ENCODE data around the gene ACAN.

ACAN gene

GRCh38 chr15:88802250-88802990, 816 bp upstream of the ACAN start:
- no peak for DNase-seq

GRCh38 chr15:88802991-88803240, 320 bp upstream of the ACAN start:
- DNase-seq: no peak

- DNase-seq: no peak
Observed at GRCh38 chr15:88803920-88804247, 648 bp downstream of the ACAN start.

- no peak for DNase-seq
Observed at GRCh38 chr15:88804257-88804656, 1.0 kb downstream of the ACAN start.

- no peak for DNase-seq
Observed at GRCh38 chr15:88805031-88805780, 2.0 kb downstream of the ACAN start.

GRCh38 chr15:88810446-88810845, 7.2 kb downstream of the ACAN start:
- DNase-seq: no peak

DNA sequence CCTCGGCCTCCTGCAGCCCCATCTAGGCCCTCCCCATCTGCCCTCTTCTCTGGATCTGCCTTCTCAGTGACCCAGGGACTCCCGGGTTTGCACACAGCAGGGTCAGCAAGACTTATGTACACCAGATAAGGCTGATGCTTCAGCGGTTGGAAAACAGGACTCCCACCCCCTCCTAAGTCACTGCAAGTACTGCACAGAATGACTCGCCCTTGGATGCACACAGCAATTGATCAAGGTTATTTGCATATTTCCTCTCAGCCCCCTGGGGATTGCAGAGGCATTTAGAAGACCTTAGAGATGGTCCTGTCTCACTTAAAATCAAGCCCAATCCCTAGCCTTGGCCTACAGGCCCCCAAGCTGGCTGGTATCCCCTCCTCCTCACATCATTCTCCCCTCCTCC, 8.9 kb downstream of the ACAN start:
- no peak for DNase-seq

- DNase-seq: no peak
Observed at GRCh38 chr15:88813960-88814359, 10.7 kb downstream of the ACAN start.

DNA sequence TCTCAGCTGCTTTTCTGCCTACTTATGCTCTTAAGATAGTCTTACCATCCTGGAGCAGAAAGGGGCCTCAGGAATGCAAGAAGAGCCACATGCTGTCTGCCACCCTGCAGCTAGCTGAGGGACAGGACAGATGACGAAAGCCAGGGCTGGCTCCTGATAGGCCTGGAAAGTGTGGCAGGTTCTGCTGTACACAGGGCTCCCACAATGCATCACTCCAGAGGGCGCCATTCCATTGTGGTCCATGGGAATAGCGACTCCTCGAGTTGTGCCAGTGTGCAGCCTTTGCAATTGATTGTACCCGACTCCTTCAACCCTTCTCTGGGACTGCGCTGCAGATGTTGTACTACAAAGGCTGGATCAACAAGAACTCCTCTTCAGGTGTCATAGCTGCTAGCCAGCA, 11.2 kb downstream of the ACAN start:
- no peak for DNase-seq

GRCh38 chr15:88818920-88819319, 15.7 kb downstream of the ACAN start:
- DNase-seq: no peak

GRCh38 chr15:88821993-88822392, 18.8 kb downstream of the ACAN start:
- DNase-seq: no peak

GRCh38 chr15:88828791-88829190, 25.6 kb downstream of the ACAN start:
- DNase-seq: no peak

DNA sequence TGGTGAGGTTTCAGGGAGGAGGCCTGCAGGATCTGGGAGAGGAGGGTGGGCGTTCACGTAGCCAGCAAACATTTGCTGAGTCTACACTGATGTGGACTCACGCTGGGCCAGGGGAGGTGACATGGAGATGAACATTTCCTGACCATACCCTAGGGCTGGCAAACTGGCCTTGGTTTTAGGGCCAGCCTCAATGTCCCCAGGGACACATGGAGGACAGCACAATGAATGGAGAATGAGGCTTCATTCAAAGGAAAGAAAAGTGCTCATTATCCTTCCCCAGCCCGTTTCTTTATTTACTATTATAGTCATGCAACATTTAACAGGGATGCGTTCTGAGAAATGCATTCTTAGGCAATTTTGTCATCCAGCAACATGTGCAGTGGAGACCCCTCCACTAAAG, 26.8 kb downstream of the ACAN start:
- no peak for DNase-seq

GRCh38 chr15:88832820-88833730, 29.8 kb downstream of the ACAN start:
- DNase-seq: no peak

DNA sequence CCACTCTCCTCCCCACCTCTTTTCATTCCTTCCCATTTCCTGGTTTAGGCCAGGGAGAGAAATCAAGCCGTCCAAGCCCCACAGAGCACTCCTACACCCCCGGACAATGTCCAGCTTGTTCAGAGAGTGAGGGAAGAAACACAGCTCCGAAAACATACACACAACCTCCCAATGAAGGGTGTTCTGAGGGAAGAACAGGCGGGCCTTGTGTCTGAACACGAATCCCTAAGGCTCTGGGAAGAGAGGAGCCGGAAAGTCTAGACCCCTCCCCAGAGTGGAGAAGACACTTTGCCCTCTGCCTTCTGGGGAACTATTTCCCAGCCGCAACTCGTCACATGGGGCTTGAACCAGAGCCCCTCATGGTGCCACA, 30.5 kb downstream of the ACAN start:
- no peak for DNase-seq

DNA sequence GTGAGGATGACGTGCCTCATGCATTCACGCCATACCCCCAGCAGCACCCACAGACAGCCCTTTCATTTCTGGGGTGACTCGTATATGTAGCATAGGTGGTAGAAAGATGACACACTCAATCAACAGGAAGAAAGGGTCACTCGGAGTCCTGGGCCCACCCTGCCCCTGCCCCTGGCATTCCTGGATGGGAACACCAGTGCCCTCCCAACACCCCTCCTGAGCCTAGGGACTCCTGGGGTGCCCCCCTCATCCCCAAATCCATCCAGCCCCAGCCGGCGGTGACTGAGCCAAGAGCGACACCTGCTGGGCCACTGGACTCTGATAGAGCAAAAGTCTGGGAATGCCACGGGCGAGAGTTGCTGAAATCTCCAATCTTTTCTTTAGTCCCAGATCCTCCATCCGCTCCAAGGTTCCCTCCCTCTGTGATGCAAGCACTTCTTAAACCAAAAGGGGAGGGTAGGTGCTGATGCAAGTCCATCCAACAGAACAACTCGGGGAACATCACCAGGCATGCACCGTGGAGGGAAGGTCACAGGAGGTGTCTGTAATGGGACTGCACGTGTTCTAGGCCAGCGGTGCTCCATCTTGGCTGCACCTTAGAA, 31.1 kb downstream of the ACAN start:
- DNase-seq: no peak

- DNase-seq: no peak
Observed at GRCh38 chr15:88835119-88835518, 31.9 kb downstream of the ACAN start.

- DNase-seq: no peak
Observed at GRCh38 chr15:88835646-88836045, 32.4 kb downstream of the ACAN start.

- no peak for DNase-seq
Observed at GRCh38 chr15:88838667-88839066, 35.4 kb downstream of the ACAN start.

- DNase-seq: no peak
Observed at GRCh38 chr15:88839146-88839545, 35.9 kb downstream of the ACAN start.

DNA sequence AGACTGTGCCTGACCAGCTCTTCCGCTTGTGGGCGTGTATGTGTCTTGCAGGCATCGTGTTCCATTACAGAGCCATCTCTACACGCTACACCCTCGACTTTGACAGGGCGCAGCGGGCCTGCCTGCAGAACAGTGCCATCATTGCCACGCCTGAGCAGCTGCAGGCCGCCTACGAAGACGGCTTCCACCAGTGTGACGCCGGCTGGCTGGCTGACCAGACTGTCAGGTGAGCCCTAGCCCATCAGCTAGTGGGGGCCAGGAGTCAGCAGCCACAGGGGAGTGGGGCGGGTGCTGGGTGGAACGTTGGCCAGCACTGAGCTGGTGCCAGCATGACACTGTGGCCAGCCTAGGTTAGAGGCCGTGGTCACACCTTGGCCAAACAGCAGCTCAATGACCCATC, 36.7 kb downstream of the ACAN start:
- DNase-seq: no peak

GRCh38 chr15:88841236-88841635, 38.0 kb downstream of the ACAN start:
- no peak for DNase-seq

- DNase-seq: no peak
Observed at GRCh38 chr15:88842156-88842555, 38.9 kb downstream of the ACAN start.

GRCh38 chr15:88843334-88843733, 40.1 kb downstream of the ACAN start:
- DNase-seq: no peak
